Measurements from ENCODE around the gene CDCA7. TPM values are rescaled to one million over a fixed set of nuclear protein-coding genes. Genes with fewer than 3 reads are reported as not detected.
"Not testable (repeated sequence)": the region's sequence is repeated elsewhere in the genome, so short reads cannot be mapped to it uniquely, and the experiment has no call there.

Gene CDCA7
- total and polyA plus RNA-seq, 12 donors, result 0.33 to 1.8 (median 1.0) TPM

GRCh38 chr2:173311844-173312606, 42.6 kb upstream of the CDCA7 start:
- Histone ChIP-seq H3K9me3 (peaks cover 0 to 12% (median 0%) of the 10 kb centered on the region in 11 donors), H3K4me3 (no peak overlapping the region), H3K27ac (no peak overlapping the region), H3K27me3 (no peaks in the 10 kb centered on the region), H3K36me3 (no peaks in the 10 kb centered on the region), H3K4me1 (no peaks in the 10 kb centered on the region)
- intact Hi-C loops (cut with DNase I), result no loop called here
- ATAC-seq (no peak), DNase-seq (no peak)
- TF ChIP-seq CTCF (IDR thresholded peaks at IDR 0.05), result no peak
- 88 to 92% methylated on average over 9 of the region's 9 CpGs for WGBS, 2 donors

GRCh38 chr2:173323371-173323770, 31.3 kb upstream of the CDCA7 start:
- intact Hi-C loops (cut with DNase I), result no loop called here
- ATAC-seq, result no peak
- no peak for TF ChIP-seq CTCF (IDR thresholded peaks at IDR 0.05)
- Histone ChIP-seq H3K27me3 (no peaks in the 10 kb centered on the region), H3K4me1 (no peaks in the 10 kb centered on the region), H3K27ac (no peak overlapping the region), H3K36me3 (no peaks in the 10 kb centered on the region), H3K9me3 (peaks cover 0 to 66% (median 18%) of the 10 kb centered on the region in 11 donors), H3K4me3 (no peak overlapping the region)
- no peak for DNase-seq
- WGBS, 2 donors, result 88 to 91% methylated on average over 6 of the region's 6 CpGs

GRCh38 chr2:173326806-173327205, 27.9 kb upstream of the CDCA7 start:
- intact Hi-C loops (cut with DNase I), result no loop called here
- no peak for ATAC-seq
- Histone ChIP-seq H3K4me1 (no peaks in the 10 kb centered on the region), H3K9me3 (peaks cover 0 to 76% (median 31%) of the 10 kb centered on the region in 11 donors), H3K36me3 (no peaks in the 10 kb centered on the region), H3K4me3 (no peak overlapping the region), H3K27me3 (no peaks in the 10 kb centered on the region), H3K27ac (no peak overlapping the region)
- no peak for DNase-seq
- no peak for TF ChIP-seq CTCF (IDR thresholded peaks at IDR 0.05)
- 72 to 78% methylated on average over 1 of the region's 1 CpG for WGBS, 2 donors

GRCh38 chr2:173327421-173327820, 27.3 kb upstream of the CDCA7 start:
- Histone ChIP-seq H3K4me3 (no peak overlapping the region), H3K9me3 (peaks cover 0 to 82% (median 37%) of the 10 kb centered on the region in 11 donors), H3K4me1 (no peaks in the 10 kb centered on the region), H3K27me3 (no peaks in the 10 kb centered on the region), H3K27ac (no peak overlapping the region), H3K36me3 (no peaks in the 10 kb centered on the region)
- TF ChIP-seq CTCF (IDR thresholded peaks at IDR 0.05), result no peak
- no peak for DNase-seq
- no peak for ATAC-seq
- WGBS, 2 donors, result 66 to 76% methylated on average over 5 of the region's 5 CpGs
- intact Hi-C loops (cut with DNase I), result no loop called here

GRCh38 chr2:173333003-173333402, 21.7 kb upstream of the CDCA7 start:
- intact Hi-C loops (cut with DNase I); H3K4me1 ChIP-seq; H3K4me3 ChIP-seq; ATAC-seq; H3K27ac ChIP-seq; H3K36me3 ChIP-seq; H3K27me3 ChIP-seq; DNase-seq: not testable (repeated sequence)
- WGBS, 2 donors, result 61 to 64% methylated on average over 3 of the region's 3 CpGs
- peaks cover 0 to 65% (median 36%) of the 10 kb centered on the region in 11 donors for H3K9me3 ChIP-seq
